Measurements from ENCODE around the gene SLC25A20.
"Not testable (repeated sequence)": the region's sequence is repeated elsewhere in the genome, so short reads cannot be mapped to it uniquely, and the experiment has no call there.

The SLC25A20 gene

DNA sequence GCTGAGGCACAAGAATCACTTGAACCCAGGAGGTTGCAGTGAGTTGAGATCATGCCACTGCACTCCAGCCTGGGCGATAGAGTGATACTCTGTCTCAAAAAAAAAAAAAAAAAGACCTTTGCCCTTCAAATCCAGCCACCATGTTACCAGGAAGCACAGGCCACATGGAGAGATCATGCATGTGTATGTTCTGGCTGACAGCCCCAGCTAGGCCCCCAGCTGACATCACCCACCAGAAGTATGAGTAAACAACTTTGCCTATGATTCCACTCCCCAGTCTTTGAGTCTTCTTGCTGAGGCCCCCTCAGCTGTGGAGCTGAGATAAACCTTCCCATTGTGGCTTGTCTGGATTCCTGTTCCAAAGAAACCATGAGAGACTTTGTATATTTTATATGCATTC, 16.6 kb upstream of the SLC25A20 start:
- no peaks in the 10 kb centered on the region for H3K9me3 ChIP-seq (ENCODE audit: insufficient read depth, low read length, severe bottlenecking)
- H3K4me1 ChIP-seq (ENCODE audit: insufficient read depth, low read length): peaks cover 17% of the 10 kb centered on the region
- H3K9ac ChIP-seq (ENCODE audit: low read depth, low read length): no peak overlapping the region
- H3K79me2 ChIP-seq (ENCODE audit: insufficient read depth, low read length): peaks cover 24% of the 10 kb centered on the region
- H2AFZ ChIP-seq (ENCODE audit: low read depth, low read length): no peak overlapping the region
- H3K27me3 ChIP-seq (ENCODE audit: insufficient read depth, low read length, poor library complexity): no peaks in the 10 kb centered on the region
- peaks cover 10% of the 10 kb centered on the region for H4K20me1 ChIP-seq (ENCODE audit: insufficient read depth, low read length)
- no peak for ATAC-seq (ENCODE audit: insufficient read depth, low read depth)
- no peak overlapping the region for H3K4me2 ChIP-seq (ENCODE audit: insufficient read depth, low read length)
- no peak for TF ChIP-seq EZH2 (IDR thresholded peaks at IDR 0.05; ENCODE audit: borderline replicate concordance, low read depth, low read length, severe bottlenecking)
- TF ChIP-seq, protein P1, sequence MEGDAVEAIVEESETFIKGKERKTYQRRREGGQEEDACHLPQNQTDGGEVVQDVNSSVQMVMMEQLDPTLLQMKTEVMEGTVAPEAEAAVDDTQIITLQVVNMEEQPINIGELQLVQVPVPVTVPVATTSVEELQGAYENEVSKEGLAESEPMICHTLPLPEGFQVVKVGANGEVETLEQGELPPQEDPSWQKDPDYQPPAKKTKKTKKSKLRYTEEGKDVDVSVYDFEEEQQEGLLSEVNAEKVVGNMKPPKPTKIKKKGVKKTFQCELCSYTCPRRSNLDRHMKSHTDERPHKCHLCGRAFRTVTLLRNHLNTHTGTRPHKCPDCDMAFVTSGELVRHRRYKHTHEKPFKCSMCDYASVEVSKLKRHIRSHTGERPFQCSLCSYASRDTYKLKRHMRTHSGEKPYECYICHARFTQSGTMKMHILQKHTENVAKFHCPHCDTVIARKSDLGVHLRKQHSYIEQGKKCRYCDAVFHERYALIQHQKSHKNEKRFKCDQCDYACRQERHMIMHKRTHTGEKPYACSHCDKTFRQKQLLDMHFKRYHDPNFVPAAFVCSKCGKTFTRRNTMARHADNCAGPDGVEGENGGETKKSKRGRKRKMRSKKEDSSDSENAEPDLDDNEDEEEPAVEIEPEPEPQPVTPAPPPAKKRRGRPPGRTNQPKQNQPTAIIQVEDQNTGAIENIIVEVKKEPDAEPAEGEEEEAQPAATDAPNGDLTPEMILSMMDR (IDR thresholded peaks at IDR 0.05; ENCODE audit: borderline replicate concordance, extremely low read depth, low read length, poor library complexity, severe bottlenecking): no peak
- no peak for DNase-seq
- H3K36me3 ChIP-seq (ENCODE audit: insufficient read depth, low read length): peaks cover 3% of the 10 kb centered on the region; the same call in 1 of the 2 replicates
- no peak overlapping the region for H3K27ac ChIP-seq (ENCODE audit: low read length)
- H3K4me3 ChIP-seq (ENCODE audit: low read depth in 1 of 2, low read length in 2 of 2): no peak overlapping the region

DNA sequence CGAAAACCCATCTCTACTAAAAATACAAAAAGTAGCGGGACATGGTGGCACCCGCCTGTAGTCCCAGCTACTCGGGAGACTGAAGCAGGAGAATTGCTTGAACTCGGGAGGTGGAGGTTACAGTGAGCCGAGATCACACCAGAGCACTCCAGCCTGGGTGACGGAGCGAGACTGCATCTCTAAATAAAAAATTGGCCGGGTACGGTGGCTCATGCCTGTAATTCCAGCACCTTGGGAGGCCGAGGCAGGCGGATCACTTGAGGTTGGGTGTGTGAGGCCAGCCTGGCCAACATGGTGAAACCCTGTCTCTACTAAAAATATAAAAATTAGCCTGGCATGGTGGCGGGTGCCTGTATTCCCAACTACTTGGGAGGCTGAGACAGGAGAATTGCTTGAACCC, 8.3 kb upstream of the SLC25A20 start:
- not testable (repeated sequence) for H3K27ac ChIP-seq (ENCODE audit: low read length); H3K27me3 ChIP-seq (ENCODE audit: insufficient read depth, low read length, poor library complexity); H3K4me3 ChIP-seq (ENCODE audit: low read depth in 1 of 2, low read length in 2 of 2); H3K9ac ChIP-seq (ENCODE audit: low read depth, low read length); H3K79me2 ChIP-seq (ENCODE audit: insufficient read depth, low read length); DNase-seq; H3K4me2 ChIP-seq (ENCODE audit: insufficient read depth, low read length); H3K9me3 ChIP-seq (ENCODE audit: insufficient read depth, low read length, severe bottlenecking); H2AFZ ChIP-seq (ENCODE audit: low read depth, low read length); H4K20me1 ChIP-seq (ENCODE audit: insufficient read depth, low read length); H3K4me1 ChIP-seq (ENCODE audit: insufficient read depth, low read length); H3K36me3 ChIP-seq (ENCODE audit: insufficient read depth, low read length); ATAC-seq (ENCODE audit: insufficient read depth, low read depth)

DNA sequence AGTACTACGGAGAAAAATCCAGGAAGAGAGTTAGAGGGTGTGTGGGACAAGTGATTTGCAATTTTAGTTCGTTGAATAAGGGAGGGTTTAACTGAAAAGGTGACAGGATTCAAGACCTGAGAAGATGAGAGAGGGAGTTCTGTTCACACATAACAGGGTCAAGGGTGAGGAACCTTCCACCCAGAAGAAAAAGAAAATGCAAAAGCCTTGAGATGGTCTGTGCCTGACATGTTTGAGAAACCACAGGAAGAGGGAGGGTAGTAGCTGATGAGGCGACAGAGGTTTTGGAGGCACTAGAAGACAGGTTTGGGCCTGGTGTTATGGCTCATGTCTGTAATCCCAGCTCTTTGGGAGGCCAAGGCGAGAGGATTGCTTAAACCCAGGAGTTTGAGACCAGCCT, 591 bp upstream of the SLC25A20 start:
- Histone ChIP-seq H3K4me3 (ENCODE audit: low read depth in 1 of 2, low read length in 2 of 2) (peak overlapping the region in 1 of 2 experiments; percentile 73; a peak in 2 of 4 replicates), H3K27me3 (ENCODE audit: insufficient read depth, low read length, poor library complexity) (no peaks in the 10 kb centered on the region), H2AFZ (ENCODE audit: low read depth, low read length) (peak overlapping the region; percentile 85), H3K36me3 (ENCODE audit: insufficient read depth, low read length) (no peaks in the 10 kb centered on the region), H3K4me2 (ENCODE audit: insufficient read depth, low read length) (peak overlapping the region; percentile 92), H3K79me2 (ENCODE audit: insufficient read depth, low read length) (peaks cover 12% of the 10 kb centered on the region), H3K9ac (ENCODE audit: low read depth, low read length) (peak overlapping the region; percentile 60), H4K20me1 (ENCODE audit: insufficient read depth, low read length) (no peaks in the 10 kb centered on the region), H3K4me1 (ENCODE audit: insufficient read depth, low read length) (peaks cover 24% of the 10 kb centered on the region), H3K27ac (ENCODE audit: low read length) (peak overlapping the region; percentile 79), H3K9me3 (ENCODE audit: insufficient read depth, low read length, severe bottlenecking) (no peaks in the 10 kb centered on the region)
- TF ChIP-seq, protein P1 (IDR thresholded peaks at IDR 0.05; ENCODE audit: borderline replicate concordance, extremely low read depth, low read length, poor library complexity, severe bottlenecking): no peak
- no peak for TF ChIP-seq EZH2 (IDR thresholded peaks at IDR 0.05; ENCODE audit: borderline replicate concordance, low read depth, low read length, severe bottlenecking)
- ATAC-seq (ENCODE audit: insufficient read depth, low read depth) (peak; percentile 34; the same call in 2 of the 3 replicates), DNase-seq (peak; percentile 56)

DNA sequence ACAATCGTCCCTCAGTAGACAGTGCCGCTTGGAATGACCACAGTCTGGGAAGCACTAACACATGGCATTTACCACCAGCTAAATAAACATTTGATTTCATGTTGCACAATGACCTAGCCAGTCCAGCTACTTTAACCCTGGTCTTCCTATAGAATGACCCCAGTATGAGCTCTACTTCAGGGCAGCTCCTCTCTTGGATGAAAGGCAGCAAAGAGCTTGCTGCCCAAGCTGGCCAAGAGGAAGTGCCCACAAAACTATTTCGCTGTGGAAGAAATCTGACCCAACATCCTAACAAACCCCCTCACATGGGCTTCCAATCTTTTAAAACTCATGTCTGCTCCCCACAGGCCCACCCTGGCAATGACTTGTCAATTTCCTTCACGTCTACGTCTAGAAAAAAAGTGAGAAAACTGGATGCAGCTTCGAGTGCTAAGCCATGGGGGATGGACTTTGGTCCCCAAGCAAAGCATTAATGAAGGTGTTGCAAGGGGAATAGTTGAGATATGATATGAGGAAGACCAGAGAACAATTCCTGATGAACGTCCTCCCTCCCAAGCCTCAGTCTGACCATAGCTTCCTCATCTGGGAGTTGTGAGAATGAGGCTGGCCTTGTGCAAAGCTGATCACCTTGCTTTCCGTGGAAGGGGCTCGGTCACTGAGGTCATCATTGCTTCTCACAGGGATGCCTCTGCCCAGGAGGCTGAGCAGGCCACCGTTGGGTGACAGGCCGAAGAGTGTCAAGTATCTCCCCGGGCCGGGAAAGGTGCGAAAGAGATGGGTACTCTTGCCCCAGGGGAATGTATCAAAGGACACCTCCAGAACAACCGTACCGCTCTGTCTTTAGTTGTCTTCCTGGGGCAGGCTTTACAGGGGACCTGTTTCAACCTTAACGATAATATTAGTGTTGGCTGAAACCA, 964 bp downstream of the SLC25A20 start:
- peak overlapping the region; percentile 67 for H3K27ac ChIP-seq (ENCODE audit: low read length)
- H3K4me2 ChIP-seq (ENCODE audit: insufficient read depth, low read length): peak overlapping the region; percentile 92
- H3K27me3 ChIP-seq (ENCODE audit: insufficient read depth, low read length, poor library complexity): no peaks in the 10 kb centered on the region
- no peaks in the 10 kb centered on the region for H4K20me1 ChIP-seq (ENCODE audit: insufficient read depth, low read length)
- no peak for DNase-seq
- peaks cover 12% of the 10 kb centered on the region for H3K79me2 ChIP-seq (ENCODE audit: insufficient read depth, low read length)
- H3K4me3 ChIP-seq (ENCODE audit: low read depth in 1 of 2, low read length in 2 of 2): peak overlapping the region; percentile 30 to 73; a peak in 3 of 4 replicates
- no peak for TF ChIP-seq EZH2 (IDR thresholded peaks at IDR 0.05; ENCODE audit: borderline replicate concordance, low read depth, low read length, severe bottlenecking)
- TF ChIP-seq, protein P1 (IDR thresholded peaks at IDR 0.05; ENCODE audit: borderline replicate concordance, extremely low read depth, low read length, poor library complexity, severe bottlenecking): peak; percentile 25
- peak; percentile 4; the same call in 2 of the 3 replicates for ATAC-seq (ENCODE audit: insufficient read depth, low read depth)
- peak overlapping the region; percentile 85 for H2AFZ ChIP-seq (ENCODE audit: low read depth, low read length)
- peak overlapping the region; percentile 60 for H3K9ac ChIP-seq (ENCODE audit: low read depth, low read length)
- H3K9me3 ChIP-seq (ENCODE audit: insufficient read depth, low read length, severe bottlenecking): no peaks in the 10 kb centered on the region
- peaks cover 24% of the 10 kb centered on the region for H3K4me1 ChIP-seq (ENCODE audit: insufficient read depth, low read length)
- no peaks in the 10 kb centered on the region for H3K36me3 ChIP-seq (ENCODE audit: insufficient read depth, low read length)

All from DND-41 (cell line).